Renal cortical epithelial cell (primary cell): ENCODE results near the gene TMEM69. TPM values are rescaled to one million over a fixed set of nuclear protein-coding genes. Genes with fewer than 3 reads are reported as not detected.
"Not testable (repeated sequence)": the region's sequence is repeated elsewhere in the genome, so short reads cannot be mapped to it uniquely, and the experiment has no call there.

Experiments
- DNase-seq: peaks from one replicate; pipeline ENCODE4 v3.0.0-alpha.2; 2011; ENCODE audit warnings: low read depth
- total RNA-seq: library from RNA; depleted of rRNA; stranded (reverse); fragments of >200 nt; gene quantifications from 2 replicates; pipeline ENCODE4 v1.2.3, GENCODE V29; 2014

Gene TMEM69
- total RNA-seq, 1 donor from 2014 or later: 13.2 TPM

DNA sequence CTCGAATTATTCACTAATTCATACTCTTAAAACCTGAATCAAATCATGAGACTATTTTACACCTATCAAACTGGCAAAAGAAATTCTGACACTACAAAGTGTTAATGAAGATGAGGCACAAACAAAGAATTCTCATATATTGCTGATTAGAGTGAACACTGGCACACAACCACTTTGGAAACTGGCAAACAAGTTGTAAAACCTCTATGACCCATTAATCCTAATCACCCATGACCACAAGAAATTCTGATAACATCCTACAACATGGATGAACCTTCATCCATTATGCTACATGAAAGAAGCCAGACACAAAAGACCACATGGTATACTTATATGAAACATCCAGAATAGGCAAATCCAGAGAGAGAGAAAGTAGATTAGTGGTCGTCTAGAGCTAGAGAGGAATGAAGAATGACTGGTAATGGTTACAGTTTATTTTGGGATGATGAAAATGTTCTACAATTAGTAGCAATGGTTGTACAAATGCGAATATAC, 10.2 kb upstream of the TMEM69 start:
- no peak for DNase-seq

DNA sequence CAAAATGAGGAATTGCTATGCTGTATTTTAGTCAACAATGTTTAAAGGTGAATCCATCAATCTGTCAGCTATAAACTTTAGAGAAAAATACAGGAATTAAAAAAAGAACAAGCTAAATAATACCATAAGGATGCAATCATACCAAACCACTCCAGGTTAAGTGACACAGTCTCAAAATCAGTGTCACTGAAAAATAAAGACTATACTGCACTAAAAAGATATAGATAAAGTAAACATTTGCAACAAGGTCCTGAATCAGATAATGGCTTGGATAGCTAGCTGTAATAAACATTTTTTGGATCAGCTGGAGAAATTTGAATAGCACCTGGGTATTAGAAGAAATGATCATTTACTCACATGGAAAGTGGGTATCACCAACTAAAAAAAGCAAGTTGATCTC, 9.5 kb upstream of the TMEM69 start:
- no peak for DNase-seq

DNA sequence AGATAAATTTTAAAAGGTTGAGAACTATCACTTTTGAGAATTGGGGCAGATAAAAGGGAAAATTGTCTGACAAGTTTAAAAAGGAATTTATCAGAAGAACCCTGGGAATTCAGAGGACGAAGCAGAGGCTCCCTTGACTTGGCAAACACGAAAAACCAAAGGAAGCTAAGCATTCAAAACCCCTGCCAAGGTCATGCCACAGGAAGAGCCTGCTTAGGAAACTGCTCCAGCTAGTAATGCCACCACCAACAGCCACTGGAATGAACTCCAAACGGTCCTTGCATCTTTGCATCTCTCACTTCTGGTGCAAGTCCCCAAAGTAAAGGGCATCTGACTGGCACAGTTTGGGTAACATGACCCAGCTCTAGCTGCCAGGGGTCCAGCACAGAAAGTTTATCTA, 8.9 kb upstream of the TMEM69 start:
- DNase-seq: peak; percentile 40

- no peak for DNase-seq
These were observed 5.0 kb upstream of the TMEM69 start for GRCh38 chr1:45682942-45683341.

GRCh38 chr1:45684402-45684801, 3.6 kb upstream of the TMEM69 start:
- DNase-seq: no peak

DNA sequence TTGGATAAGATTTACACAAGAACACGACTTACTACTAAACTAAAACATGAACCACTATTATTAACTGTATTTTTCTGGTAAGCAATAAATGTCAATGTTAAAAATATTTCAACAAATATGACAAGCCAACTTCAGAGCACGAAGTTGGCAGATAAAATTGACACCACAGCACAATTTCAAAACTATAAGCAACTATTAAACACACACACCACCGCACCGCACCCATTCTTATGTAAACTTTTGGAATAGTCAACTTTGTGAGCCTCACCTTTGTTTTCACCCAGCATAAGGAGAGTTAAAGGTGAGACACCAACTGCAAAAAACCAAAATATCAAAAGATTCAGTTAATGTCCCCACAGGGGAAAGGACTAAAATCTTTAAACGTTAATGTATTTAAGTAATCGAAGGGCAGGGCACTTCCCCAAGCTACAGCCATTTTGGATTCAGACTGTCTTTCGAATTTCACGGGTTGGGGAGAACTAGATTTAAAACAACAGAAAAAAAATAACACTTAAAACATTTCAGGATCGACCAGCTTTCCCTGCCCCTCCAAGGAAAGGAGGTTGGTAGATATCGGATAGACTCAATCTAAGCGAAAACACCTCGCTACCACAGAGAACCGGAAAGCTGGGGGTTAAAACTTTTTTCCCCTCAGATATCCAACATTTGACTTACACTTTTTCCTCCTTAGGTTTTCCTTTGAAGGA, 2.5 kb upstream of the TMEM69 start:
- DNase-seq: no peak

GRCh38 chr1:45686015-45686287, 2.0 kb upstream of the TMEM69 start:
- DNase-seq: no peak

DNA sequence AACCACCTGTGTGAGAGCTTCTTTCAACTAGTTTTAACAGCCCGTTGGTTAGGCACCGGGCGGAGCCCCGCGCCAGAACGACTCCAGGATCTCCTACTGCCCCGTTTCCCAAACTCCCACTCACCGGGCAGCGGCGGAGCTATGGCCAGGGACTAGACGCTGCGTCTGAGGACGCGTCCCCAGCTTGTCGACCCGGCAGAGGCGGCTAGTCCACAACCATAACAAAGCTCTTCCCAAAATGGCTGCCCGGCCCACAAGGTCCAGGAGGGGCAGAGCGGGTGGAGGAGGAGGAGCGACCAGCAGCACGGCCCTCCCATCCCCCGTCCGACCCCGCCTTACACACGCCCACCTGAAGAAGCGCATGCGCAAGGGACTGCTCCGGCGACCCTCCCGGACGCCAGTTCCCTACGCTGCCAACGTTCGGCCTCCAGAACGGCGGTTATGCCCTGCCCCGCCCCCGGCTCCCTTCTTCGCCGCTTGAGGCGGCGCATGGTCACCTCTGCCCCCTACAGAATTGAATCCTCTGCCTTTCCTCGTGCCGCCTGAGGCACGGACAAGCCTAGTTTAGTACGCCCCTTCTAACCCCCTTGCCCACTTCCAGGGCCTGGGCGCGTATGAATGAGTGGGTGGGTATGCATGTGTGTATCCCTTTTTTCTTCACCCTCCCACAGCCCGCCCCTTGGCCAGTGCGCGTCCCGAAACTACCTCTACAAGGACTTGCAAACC, 1.5 kb upstream of the TMEM69 start, which contains the start of gene GPBP1L1:
TSS of gene GPBP1L1 (minus strand) at position 246 of the 726 bp plus-strand sequence. CDS start 27,446 bp downstream, outside the sequence.
- peak; percentile 87 for DNase-seq

GRCh38 chr1:45687014-45687753, 797 bp upstream of the TMEM69 start:
- DNase-seq: peak; percentile 97

GRCh38 chr1:45693811-45694210, 5.8 kb downstream of the TMEM69 start:
- not testable (repeated sequence) for DNase-seq

DNA sequence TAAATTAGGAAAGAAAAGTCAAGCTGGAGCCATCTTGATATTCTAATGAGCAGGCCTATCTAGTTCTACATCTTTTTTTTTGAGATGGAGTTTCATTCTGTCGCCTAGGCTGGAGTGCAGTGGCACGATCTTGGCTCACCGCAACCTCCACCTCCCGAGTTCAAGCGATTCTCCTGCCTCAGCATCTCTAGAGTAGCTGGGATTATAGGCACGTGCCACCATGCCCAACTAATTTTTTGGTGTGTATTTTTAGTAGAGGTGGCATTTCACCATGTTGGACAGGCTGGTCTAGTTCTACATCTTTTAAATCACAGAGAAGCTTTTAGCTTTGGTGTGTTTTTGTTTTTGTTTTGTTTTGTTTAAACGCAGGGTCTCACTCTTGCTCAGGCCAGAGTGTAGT, 6.8 kb downstream of the TMEM69 start:
- no peak for DNase-seq

DNA sequence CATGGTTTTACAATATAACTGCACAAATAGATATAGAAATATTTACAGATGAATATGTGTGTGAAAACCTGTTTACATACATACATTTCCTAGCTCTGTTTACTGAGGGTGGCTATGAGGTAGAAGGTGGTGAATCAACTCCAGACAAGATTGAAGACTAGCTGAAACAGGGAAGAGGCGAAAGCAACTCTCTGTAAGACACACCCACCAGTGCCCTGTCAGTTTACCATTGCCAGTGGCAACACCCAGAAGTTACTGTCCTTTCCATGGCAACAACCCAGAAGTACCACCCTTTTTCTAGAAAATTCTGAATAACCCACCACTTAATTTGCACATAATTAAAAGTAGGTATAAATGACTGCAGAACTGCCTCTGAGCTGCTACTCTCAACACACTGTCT, 16.7 kb downstream of the TMEM69 start:
- no peak for DNase-seq

DNA sequence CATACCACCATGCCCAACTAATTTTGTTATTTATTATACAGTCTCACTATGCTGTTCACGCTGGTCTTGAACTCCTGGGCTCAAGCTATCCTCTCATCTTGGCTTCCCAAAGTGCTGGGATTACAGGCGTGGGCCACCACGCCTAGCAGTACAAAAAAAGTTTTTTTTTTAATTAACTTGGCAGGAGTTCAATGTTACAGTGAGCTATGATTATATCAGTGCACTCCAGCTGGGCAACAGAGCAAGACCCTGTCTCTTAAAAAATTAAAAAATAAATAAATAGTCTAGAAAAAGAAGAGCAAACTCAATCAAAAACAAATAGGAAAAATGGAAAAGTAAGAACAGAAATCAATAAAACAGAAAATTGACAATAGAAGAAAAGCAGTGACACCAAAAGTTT, 25.7 kb downstream of the TMEM69 start:
- DNase-seq: no peak

DNA sequence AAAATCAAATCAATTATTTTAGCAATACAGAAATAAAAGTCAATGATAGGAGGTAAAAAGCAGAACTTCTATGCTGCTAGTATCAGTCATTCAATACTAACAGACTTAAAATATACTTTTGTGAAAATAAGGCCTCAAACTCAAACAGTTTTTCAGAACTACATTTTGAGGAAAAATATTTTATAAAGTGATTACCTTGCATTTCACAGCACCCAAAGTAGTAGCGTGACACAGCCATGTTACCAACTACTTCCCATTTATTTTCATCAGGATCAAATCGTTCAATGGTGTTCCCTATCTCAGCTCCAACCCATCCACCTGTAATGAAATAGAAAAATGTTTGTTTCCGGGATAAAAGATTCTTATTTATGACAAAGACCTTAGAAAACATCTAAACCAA, 28.7 kb downstream of the TMEM69 start:
- DNase-seq: no peak

- DNase-seq: not testable (repeated sequence)
These were observed 29.4 kb downstream of the TMEM69 start for GRCh38 chr1:45717386-45717785.

GRCh38 chr1:45718289-45718688, 30.3 kb downstream of the TMEM69 start:
- no peak for DNase-seq

DNA sequence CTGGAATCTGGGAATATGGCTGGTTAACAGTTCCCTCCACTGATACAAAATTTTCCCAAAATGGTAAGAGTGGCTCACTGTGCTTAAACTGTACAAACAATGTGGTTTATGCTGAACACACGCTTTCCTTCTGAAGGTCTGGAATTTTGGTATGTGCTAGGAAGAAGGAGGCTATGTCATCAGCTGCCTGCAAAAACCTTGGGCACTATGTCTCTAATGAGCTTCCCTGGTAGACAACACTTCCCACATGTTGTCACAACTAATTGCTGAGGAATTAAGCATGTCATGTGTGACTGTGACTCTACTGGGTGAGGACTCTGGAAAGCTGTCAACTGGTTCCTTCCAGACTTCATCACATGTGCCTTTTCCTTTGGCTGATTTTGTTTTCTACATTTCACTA, 33.2 kb downstream of the TMEM69 start:
- peak; percentile 7 for DNase-seq

GRCh38 chr1:45722809-45723208, 34.8 kb downstream of the TMEM69 start:
- DNase-seq: no peak

DNA sequence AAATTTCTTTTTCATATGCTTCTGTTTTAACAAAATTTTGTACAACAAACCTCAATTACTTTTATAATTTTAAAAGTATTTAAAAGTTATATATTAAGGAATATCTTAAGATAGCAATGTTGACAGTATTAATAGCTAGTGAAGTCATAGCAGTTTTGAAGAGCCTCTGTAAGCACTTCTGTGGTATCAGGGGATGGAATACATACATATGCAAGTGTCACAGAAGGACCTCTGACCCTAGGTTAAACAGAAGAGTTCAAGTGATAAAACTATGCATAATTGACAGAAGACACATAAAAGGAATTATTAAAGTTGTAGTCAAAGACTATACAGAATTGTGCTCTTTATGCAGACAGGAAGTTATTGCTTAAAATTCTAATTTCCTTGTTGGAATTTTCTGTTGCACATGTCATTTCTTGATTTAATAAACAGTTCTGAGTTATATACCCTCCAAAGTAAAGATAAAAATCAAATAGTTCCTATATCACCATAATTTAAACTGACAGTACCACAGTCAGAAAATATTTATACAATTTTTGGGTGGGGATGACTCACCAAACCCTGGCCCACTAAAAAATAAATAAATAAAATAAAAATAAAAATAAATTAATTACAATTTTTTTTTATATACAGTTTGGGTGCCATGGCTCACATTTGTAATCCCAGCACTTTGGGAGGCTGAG, 35.4 kb downstream of the TMEM69 start:
- no peak for DNase-seq

GRCh38 chr1:45726007-45726406, 38.0 kb downstream of the TMEM69 start:
- not testable (repeated sequence) for DNase-seq

DNA sequence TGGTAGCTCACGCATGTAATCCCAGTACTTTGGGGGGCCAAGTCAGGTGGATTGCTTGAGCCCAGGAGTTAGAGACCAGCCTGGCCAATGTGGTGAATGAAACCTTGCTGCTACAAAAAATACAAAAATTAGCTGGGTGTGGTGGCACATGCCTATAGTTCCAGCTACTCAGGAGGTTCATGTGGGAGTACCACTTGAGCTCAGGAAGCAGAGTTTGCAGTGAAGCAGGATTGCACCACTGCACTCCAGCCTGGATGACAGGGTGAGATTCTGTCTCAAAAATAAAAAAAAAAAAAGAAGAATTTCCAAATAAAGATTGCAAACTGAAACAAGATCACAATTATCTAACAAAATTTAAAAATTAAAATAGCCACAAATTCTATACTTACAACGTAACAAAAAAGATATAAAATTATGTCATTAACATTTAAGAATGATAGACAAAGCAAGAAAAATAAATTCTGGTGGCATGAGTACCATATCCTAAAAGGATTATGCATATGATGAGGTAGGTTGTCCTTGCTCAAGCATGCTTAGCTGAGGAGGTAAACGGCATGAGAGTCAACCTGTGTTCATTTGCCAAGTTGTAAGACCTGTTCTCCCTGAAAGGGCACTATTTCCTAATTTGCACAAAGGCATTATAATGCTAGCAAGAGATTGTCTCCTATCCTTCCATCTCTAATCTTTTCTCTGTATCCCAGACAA, 42.2 kb downstream of the TMEM69 start:
- DNase-seq: no peak
